GM23338 (cell line): ENCODE results near the gene PRAC2. TPM values are rescaled to one million over a fixed set of nuclear protein-coding genes. Genes with fewer than 3 reads are reported as not detected.

Experiments used
- ATAC-seq: fragments of 200-7000 bp; cut with Tn5 transposase; 3 replicates; pipeline ENCODE4 v1.9.1; 2020
- DNase-seq: peaks from one replicate; pipeline ENCODE4 v3.0.0-alpha.2; 2015; ENCODE audit warnings: low spot score
- H2AFZ ChIP-seq: fragments of 200-600 bp; sonication (generic); 2 replicates; pipeline ENCODE4 v1.8.0; 2016; ENCODE audit warnings: antibody characterized with exemption, mild to moderate bottlenecking, moderate library complexity
- H3F3A ChIP-seq: fragments of 200-600 bp; sonication (generic); replicated peaks from 2 replicates; pipeline ENCODE4 v1.8.0; 2017; ENCODE audit warnings: antibody characterized with exemption, mixed run types, low read depth
- H3K27ac ChIP-seq: fragments of 200-600 bp; sonication (generic); 2 replicates; pipeline ENCODE4 v1.6.1; 2016; ENCODE audit warnings: low read depth
- H3K27me3 ChIP-seq: fragments of 200-600 bp; sonication (generic); 2 replicates; pipeline ENCODE4 v1.8.0; 2016; ENCODE audit warnings: mild to moderate bottlenecking, mixed run types, moderate library complexity; ENCODE audit not compliant: insufficient read depth
- H3K36me3 ChIP-seq: fragments of 200-600 bp; sonication (generic); 2 replicates; pipeline ENCODE4 v1.8.0; 2016; ENCODE audit warnings: mild to moderate bottlenecking; ENCODE audit not compliant: insufficient read depth
- H3K4me1 ChIP-seq: fragments of 200-600 bp; sonication (generic); 2 replicates; pipeline ENCODE4 v1.8.0; 2016; ENCODE audit warnings: mild to moderate bottlenecking, moderate library complexity; ENCODE audit not compliant: insufficient read depth
- H3K4me2 ChIP-seq: fragments of 200-600 bp; sonication (generic); 2 replicates; pipeline ENCODE4 v1.7.1; 2017; ENCODE audit warnings: mixed run types
- H3K4me3 ChIP-seq: fragments of 200-600 bp; sonication (generic); 2 replicates; pipeline ENCODE4 v1.6.1; 2016; ENCODE audit warnings: mixed run types
- H3K79me2 ChIP-seq: fragments of 200-600 bp; sonication (generic); replicated peaks from 2 replicates; pipeline ENCODE4 v1.8.0; 2017; ENCODE audit warnings: mild to moderate bottlenecking; ENCODE audit not compliant: insufficient read depth
- H3K9me2 ChIP-seq: fragments of 200-600 bp; sonication (generic); 2 replicates; pipeline ENCODE4 v1.8.0; 2017; ENCODE audit not compliant: insufficient read depth
- H4K20me1 ChIP-seq: fragments of 200-600 bp; sonication (generic); replicated peaks from 2 replicates; pipeline ENCODE4 v1.8.0; 2017; ENCODE audit warnings: mild to moderate bottlenecking; ENCODE audit not compliant: insufficient read depth
- H3K27ac Mint-ChIP-seq: 2 replicates; pipeline ENCODE4 v1.8.0; 2020; ENCODE audit warnings: inconsistent platforms, mild to moderate bottlenecking, moderate library complexity, mixed read lengths
- H3K27me3 Mint-ChIP-seq: 3 replicates; pipeline ENCODE4 v1.8.0; 2022; ENCODE audit warnings: low read depth, mild to moderate bottlenecking, moderate library complexity, mixed read lengths, inconsistent platforms; ENCODE audit not compliant: insufficient read depth, poor library complexity
- H3K36me3 Mint-ChIP-seq: 3 replicates; pipeline ENCODE4 v1.8.0; 2021; ENCODE audit warnings: low read depth, mild to moderate bottlenecking, inconsistent platforms, moderate library complexity, mixed read lengths
- H3K4me1 Mint-ChIP-seq: 3 replicates; pipeline ENCODE4 v1.8.0; 2020; ENCODE audit warnings: mild to moderate bottlenecking, inconsistent platforms, mixed read lengths
- H3K4me3 Mint-ChIP-seq: 3 replicates; pipeline ENCODE4 v1.8.0; 2021; ENCODE audit warnings: moderate library complexity, mild to moderate bottlenecking, inconsistent platforms, mixed read lengths
- H3K9me3 Mint-ChIP-seq: 3 replicates; pipeline ENCODE4 v1.8.0; 2020; ENCODE audit warnings: moderate library complexity, mild to moderate bottlenecking, inconsistent platforms, mixed read lengths
- CREB1 ChIP-seq: fragments of 250-450 bp; sonication (Bioruptor Pico); IDR thresholded peaks from 2 replicates; pipeline ENCODE4 v1.5.0; 2020; ENCODE audit warnings: low read depth, mild to moderate bottlenecking, moderate library complexity
- ETS1 ChIP-seq: IDR thresholded peaks from 2 replicates; pipeline ENCODE4 v1.6.1; 2016; ENCODE audit warnings: antibody characterized with exemption
- EZH2 ChIP-seq: fragments of 200-600 bp; sonication (generic); IDR thresholded peaks from one replicate; pipeline ENCODE4 v1.8.0; 2017; ENCODE audit warnings: antibody characterized with exemption, mild to moderate bottlenecking, low read depth; ENCODE audit not compliant: unreplicated experiment
- EZH2phosphoT487 ChIP-seq: fragments of 200-600 bp; sonication (generic); IDR thresholded peaks from one replicate; pipeline ENCODE4 v1.8.1; 2018; ENCODE audit warnings: antibody characterized with exemption; ENCODE audit not compliant: unreplicated experiment
- NANOG ChIP-seq: IDR thresholded peaks from 2 replicates; pipeline ENCODE4 v1.6.1; 2016; ENCODE audit warnings: antibody characterized with exemption, borderline replicate concordance
- POLR2AphosphoS5 ChIP-seq: IDR thresholded peaks from 2 replicates; pipeline ENCODE4 v1.6.1; 2016; ENCODE audit warnings: antibody characterized with exemption, low read depth
- STAT1 ChIP-seq: IDR thresholded peaks from one replicate; pipeline ENCODE4 v1.6.1; 2016; ENCODE audit warnings: antibody characterized with exemption; ENCODE audit not compliant: unreplicated experiment
- ZNF331 ChIP-seq: fragments of 250-450 bp; sonication (Bioruptor Pico); IDR thresholded peaks from 2 replicates; pipeline ENCODE4 v1.5.0; 2020; ENCODE audit warnings: low read depth, mild to moderate bottlenecking, moderate library complexity
- long read RNA-seq: library from polyadenylated mRNA; unstranded; transcript quantifications from one replicate; pipeline ENCODE4 v2.0.0, GENCODE V29; 2020; ENCODE audit not compliant: unreplicated experiment
- polyA plus RNA-seq: library from polyadenylated mRNA; unstranded; fragments of >200 nt; fragmentation: Nextera tagmentation; extraction: Ambion mirVana; gene quantifications from 2 replicates; pipeline ENCODE4 v1.2.1, GENCODE V29; 2016
- total RNA-seq: library from RNA; depleted of rRNA; stranded (reverse); fragments of >200 nt; shearing (Covaris generic); gene quantifications from 2 replicates; pipeline ENCODE4 v1.2.3, GENCODE V29; 2014; rRNA removed
- TF ChIP-seq, protein P1 (sequence below): fragments of 250-450 bp; sonication (Bioruptor Pico); IDR thresholded peaks from 2 replicates; pipeline ENCODE4 v1.5.0; 2020; ENCODE audit warnings: mild to moderate bottlenecking, moderate library complexity
- TF ChIP-seq, protein P2 (sequence below), 2 experiments: fragments of 200-600 bp in 1 of 2; sonication (generic) in 1 of 2; conservative IDR thresholded peaks; 2 replicates each; pipeline versions ENCODE4 v1.5.1 to v1.6.1; 2016 to 2017; ENCODE audit warnings: antibody characterized with exemption in 2 of 2, low read depth in 2 of 2, mild to moderate bottlenecking in 2 of 2, moderate library complexity in 1 of 2

The PRAC2 gene
- not detected in 2 replicates for total RNA-seq
- polyA plus RNA-seq, result not detected in 2 replicates
- long read RNA-seq, result 0 reads

- peak within 1 kb of the TSS; percentile 52 for H3K4me3 ChIP-seq
- peaks cover 43% of the 10 kb centered on the region for H3F3A ChIP-seq
- no peaks in the 10 kb centered on the region for H3K9me2 ChIP-seq
- no peak within 1 kb of the TSS for H3K27ac ChIP-seq
- no peak within 1 kb of the TSS for H3K27ac Mint-ChIP-seq
- peak within 1 kb of the TSS; percentile 77 for H2AFZ ChIP-seq
- H3K4me2 ChIP-seq, result peak within 1 kb of the TSS; percentile 84
- no peaks in the 10 kb centered on the region; the same call in 2 of the 3 replicates for H3K9me3 Mint-ChIP-seq
- ATAC-seq, result peak; percentile 6
- H3K4me3 Mint-ChIP-seq, result peak within 1 kb of the TSS; percentile 53
- peaks cover 38% of the 10 kb centered on the region for H4K20me1 ChIP-seq
- H3K27me3 Mint-ChIP-seq, result peaks cover 100% of the 10 kb centered on the region
- DNase-seq, result peak; percentile 83
- H3K4me1 ChIP-seq, result peaks cover 38% of the 10 kb centered on the region
- H3K36me3 Mint-ChIP-seq, result no peaks in the 10 kb centered on the region
- peaks cover 37% of the 10 kb centered on the region for H3K4me1 Mint-ChIP-seq
- no peaks in the 10 kb centered on the region for H3K36me3 ChIP-seq
- H3K27me3 ChIP-seq, result peaks cover 100% of the 10 kb centered on the region
- TF ChIP-seq EZH2, result peak; percentile 16
- no peak for TF ChIP-seq CREB1 (CRISPR knock-in tag)
- no peaks in the 10 kb centered on the region for H3K79me2 ChIP-seq
Measured at GRCh38 chr17:48722915-48723422, at the start of gene PRAC2. Gene PRAC2 (plus strand): TSS chr17:48723185. CDS start chr17:48724411, 1,226 bp downstream.

- ATAC-seq (no peak), DNase-seq (peak; percentile 27)
- Mint-ChIP-seq H3K4me1 (peaks cover 6% of the 10 kb centered on the region; the same call in 1 of the 3 replicates), H3K9me3 (no peaks in the 10 kb centered on the region), H3K27ac (no peak overlapping the region), H3K4me3 (no peak overlapping the region), H3K27me3 (peaks cover 29% of the 10 kb centered on the region), H3K36me3 (no peaks in the 10 kb centered on the region)
- H3K4me2 ChIP-seq, result no peak overlapping the region
- H3K4me1 ChIP-seq, result no peaks in the 10 kb centered on the region
- H3K79me2 ChIP-seq, result no peaks in the 10 kb centered on the region
- no peaks in the 10 kb centered on the region for H3K9me2 ChIP-seq
- H3K27me3 ChIP-seq, result peaks cover 76% of the 10 kb centered on the region
- no peaks in the 10 kb centered on the region for H4K20me1 ChIP-seq
- TF ChIP-seq CREB1 (CRISPR knock-in tag) (no peak), NANOG (no peak), EZH2 (no peak), POLR2AphosphoS5 (no peak), EZH2phosphoT487 (no peak), ETS1 (no peak), ZNF331 (no peak), STAT1 (no peak)
- TF ChIP-seq, protein P1, sequence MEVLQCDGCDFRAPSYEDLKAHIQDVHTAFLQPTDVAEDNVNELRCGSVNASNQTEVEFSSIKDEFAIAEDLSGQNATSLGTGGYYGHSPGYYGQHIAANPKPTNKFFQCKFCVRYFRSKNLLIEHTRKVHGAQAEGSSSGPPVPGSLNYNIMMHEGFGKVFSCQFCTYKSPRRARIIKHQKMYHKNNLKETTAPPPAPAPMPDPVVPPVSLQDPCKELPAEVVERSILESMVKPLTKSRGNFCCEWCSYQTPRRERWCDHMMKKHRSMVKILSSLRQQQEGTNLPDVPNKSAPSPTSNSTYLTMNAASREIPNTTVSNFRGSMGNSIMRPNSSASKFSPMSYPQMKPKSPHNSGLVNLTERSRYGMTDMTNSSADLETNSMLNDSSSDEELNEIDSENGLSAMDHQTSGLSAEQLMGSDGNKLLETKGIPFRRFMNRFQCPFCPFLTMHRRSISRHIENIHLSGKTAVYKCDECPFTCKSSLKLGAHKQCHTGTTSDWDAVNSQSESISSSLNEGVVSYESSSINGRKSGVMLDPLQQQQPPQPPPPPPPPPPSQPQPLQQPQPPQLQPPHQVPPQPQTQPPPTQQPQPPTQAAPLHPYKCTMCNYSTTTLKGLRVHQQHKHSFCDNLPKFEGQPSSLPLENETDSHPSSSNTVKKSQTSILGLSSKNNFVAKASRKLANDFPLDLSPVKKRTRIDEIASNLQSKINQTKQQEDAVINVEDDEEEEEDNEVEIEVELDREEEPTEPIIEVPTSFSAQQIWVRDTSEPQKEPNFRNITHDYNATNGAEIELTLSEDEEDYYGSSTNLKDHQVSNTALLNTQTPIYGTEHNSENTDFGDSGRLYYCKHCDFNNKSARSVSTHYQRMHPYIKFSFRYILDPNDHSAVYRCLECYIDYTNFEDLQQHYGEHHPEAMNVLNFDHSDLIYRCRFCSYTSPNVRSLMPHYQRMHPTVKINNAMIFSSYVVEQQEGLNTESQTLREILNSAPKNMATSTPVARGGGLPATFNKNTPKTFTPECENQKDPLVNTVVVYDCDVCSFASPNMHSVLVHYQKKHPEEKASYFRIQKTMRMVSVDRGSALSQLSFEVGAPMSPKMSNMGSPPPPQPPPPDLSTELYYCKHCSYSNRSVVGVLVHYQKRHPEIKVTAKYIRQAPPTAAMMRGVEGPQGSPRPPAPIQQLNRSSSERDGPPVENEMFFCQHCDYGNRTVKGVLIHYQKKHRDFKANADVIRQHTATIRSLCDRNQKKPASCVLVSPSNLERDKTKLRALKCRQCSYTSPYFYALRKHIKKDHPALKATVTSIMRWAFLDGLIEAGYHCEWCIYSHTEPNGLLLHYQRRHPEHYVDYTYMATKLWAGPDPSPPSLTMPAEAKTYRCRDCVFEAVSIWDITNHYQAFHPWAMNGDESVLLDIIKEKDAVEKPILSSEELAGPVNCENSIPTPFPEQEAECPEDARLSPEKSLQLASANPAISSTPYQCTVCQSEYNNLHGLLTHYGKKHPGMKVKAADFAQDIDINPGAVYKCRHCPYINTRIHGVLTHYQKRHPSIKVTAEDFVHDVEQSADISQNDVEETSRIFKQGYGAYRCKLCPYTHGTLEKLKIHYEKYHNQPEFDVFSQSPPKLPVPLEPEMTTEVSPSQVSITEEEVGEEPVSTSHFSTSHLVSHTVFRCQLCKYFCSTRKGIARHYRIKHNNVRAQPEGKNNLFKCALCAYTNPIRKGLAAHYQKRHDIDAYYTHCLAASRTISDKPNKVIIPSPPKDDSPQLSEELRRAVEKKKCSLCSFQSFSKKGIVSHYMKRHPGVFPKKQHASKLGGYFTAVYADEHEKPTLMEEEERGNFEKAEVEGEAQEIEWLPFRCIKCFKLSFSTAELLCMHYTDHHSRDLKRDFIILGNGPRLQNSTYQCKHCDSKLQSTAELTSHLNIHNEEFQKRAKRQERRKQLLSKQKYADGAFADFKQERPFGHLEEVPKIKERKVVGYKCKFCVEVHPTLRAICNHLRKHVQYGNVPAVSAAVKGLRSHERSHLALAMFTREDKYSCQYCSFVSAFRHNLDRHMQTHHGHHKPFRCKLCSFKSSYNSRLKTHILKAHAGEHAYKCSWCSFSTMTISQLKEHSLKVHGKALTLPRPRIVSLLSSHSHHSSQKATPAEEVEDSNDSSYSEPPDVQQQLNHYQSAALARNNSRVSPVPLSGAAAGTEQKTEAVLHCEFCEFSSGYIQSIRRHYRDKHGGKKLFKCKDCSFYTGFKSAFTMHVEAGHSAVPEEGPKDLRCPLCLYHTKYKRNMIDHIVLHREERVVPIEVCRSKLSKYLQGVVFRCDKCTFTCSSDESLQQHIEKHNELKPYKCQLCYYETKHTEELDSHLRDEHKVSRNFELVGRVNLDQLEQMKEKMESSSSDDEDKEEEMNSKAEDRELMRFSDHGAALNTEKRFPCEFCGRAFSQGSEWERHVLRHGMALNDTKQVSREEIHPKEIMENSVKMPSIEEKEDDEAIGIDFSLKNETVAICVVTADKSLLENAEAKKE (CRISPR knock-in tag), result no peak
- TF ChIP-seq, protein P2, sequence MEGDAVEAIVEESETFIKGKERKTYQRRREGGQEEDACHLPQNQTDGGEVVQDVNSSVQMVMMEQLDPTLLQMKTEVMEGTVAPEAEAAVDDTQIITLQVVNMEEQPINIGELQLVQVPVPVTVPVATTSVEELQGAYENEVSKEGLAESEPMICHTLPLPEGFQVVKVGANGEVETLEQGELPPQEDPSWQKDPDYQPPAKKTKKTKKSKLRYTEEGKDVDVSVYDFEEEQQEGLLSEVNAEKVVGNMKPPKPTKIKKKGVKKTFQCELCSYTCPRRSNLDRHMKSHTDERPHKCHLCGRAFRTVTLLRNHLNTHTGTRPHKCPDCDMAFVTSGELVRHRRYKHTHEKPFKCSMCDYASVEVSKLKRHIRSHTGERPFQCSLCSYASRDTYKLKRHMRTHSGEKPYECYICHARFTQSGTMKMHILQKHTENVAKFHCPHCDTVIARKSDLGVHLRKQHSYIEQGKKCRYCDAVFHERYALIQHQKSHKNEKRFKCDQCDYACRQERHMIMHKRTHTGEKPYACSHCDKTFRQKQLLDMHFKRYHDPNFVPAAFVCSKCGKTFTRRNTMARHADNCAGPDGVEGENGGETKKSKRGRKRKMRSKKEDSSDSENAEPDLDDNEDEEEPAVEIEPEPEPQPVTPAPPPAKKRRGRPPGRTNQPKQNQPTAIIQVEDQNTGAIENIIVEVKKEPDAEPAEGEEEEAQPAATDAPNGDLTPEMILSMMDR (conservative IDR thresholded peaks at IDR 0.05; ENCODE audit: low read depth in 2 of 2), result no peak
- H3K27ac ChIP-seq, result no peak overlapping the region
- 0 out of 2 replicates have a peak, but pooled peaks cover 4% of the 10 kb centered on the region for H3F3A ChIP-seq
- H3K4me3 ChIP-seq, result no peak overlapping the region
- H3K36me3 ChIP-seq, result no peaks in the 10 kb centered on the region
- no peak overlapping the region for H2AFZ ChIP-seq
Measured at GRCh38 chr17:48676963-48677558, 45.9 kb upstream of the PRAC2 start.
